Measurements from ENCODE around the gene SCN4A. TPM values are rescaled to one million over a fixed set of nuclear protein-coding genes. Genes with fewer than 3 reads are reported as not detected.
"Not testable (repeated sequence)": the region's sequence is repeated elsewhere in the genome, so short reads cannot be mapped to it uniquely, and the experiment has no call there.

Gene SCN4A
- total RNA-seq, 1 donor from 2014 or later, result 1.3 TPM

DNA sequence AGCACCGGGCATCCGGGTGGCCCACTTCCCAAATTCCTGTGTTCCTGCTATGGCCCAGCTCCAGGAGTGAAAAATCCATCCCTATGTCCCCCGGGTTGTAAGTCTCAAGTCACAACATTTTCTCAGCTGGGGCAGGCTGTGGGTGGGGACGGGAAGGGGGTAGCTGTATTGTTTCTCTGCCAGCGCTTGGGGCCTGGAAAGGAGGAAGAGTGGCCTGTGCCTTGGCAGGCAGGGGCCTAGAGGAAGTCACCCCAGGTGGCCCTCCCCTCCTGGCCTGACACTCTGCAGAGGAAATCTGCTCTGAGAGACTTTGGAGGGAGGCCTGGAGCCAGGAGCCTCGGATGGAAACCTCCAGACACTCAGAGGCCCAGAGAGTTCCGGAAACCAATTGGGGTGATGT, 10.6 kb upstream of the SCN4A start:
- TF ChIP-seq, protein P1, sequence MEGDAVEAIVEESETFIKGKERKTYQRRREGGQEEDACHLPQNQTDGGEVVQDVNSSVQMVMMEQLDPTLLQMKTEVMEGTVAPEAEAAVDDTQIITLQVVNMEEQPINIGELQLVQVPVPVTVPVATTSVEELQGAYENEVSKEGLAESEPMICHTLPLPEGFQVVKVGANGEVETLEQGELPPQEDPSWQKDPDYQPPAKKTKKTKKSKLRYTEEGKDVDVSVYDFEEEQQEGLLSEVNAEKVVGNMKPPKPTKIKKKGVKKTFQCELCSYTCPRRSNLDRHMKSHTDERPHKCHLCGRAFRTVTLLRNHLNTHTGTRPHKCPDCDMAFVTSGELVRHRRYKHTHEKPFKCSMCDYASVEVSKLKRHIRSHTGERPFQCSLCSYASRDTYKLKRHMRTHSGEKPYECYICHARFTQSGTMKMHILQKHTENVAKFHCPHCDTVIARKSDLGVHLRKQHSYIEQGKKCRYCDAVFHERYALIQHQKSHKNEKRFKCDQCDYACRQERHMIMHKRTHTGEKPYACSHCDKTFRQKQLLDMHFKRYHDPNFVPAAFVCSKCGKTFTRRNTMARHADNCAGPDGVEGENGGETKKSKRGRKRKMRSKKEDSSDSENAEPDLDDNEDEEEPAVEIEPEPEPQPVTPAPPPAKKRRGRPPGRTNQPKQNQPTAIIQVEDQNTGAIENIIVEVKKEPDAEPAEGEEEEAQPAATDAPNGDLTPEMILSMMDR (IDR thresholded peaks at IDR 0.05), result no peak
- Histone ChIP-seq H3K27me3 (no peaks in the 10 kb centered on the region), H3K36me3 (no peaks in the 10 kb centered on the region), H3K4me1 (peaks cover 20 to 33% of the 10 kb centered on the region in 2 donors), H3K4me3 (no peak overlapping the region), H3K27ac (peak overlapping the region; percentile 58 to 69), H3K9me3 (peaks cover 0 to 5% of the 10 kb centered on the region in 2 donors)
- no peak for DNase-seq (ENCODE audit: low spot score in 2 of 2)
- intact Hi-C loops (cut with DNase I), result no loop called here

DNA sequence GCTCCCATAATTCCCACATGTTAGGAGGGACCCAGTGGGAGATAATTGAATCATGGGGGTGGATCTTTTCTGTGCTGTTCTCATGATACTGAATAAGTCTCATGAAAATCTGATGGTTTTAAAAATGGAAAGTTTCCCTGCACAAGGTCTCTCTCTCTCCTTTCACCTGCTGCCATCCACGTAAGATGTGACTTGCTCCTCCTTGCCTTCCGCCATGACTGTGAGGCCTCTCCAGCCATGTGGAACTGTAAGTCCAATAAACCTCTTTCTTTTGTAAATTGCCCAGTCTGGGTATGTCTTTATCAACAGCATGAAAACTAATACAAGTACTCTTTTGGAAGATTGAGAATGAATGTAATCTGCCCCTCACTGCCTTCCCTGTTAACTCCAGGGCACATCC, 9.9 kb upstream of the SCN4A start:
- DNase-seq (ENCODE audit: low spot score in 2 of 2); H3K36me3 ChIP-seq; intact Hi-C loops (cut with DNase I); H3K27me3 ChIP-seq; H3K4me3 ChIP-seq; H3K9me3 ChIP-seq: not testable (repeated sequence)
- Histone ChIP-seq H3K27ac (peak overlapping the region; percentile 58 to 69), H3K4me1 (peaks cover 20 to 33% of the 10 kb centered on the region in 2 donors)

DNA sequence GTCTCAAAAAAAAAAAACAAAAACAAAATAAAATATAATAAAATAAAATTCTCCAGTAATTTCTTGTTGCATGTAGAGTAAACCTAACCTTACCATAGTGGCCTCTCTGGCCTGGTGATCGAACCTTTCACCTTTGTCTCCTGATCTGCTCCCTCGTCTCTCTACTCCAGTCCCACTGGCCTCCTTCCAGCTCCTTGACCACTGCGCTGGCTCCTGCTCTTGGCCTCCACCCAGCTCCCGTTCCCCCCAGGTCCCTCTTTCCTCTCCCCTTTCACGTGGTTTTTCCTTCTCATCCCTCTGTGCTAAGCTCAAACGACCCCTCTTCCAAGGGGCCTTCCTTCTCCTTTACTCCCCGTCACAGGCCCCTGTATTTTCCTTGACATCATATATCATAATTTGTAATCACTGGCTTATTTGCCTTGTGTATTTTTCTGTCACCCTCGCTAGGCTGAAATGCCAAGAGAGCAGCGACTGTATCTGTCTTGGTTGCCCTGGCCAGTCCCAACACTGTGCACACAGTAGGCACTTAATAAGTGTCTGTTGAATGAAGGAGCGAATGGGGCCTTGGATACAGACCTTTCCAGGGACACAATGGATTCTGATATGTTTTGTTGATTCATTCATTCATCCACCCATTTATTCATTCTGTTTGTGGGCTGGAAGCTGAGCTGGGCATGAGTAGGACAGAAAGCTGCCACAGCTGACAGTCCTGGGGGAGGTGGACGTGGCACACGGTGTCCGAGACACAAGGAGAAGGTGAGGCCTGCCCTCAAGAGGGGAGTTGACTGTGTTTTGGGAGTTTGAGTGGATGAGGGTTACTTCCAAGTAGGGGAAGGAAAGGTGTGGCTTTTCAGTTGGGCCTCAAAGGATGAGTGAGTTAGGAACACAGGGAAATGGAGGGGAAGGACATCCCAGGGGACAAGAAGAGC, 5.8 kb upstream of the SCN4A start:
- H3K4me3 ChIP-seq, result no peak overlapping the region
- intact Hi-C loops (cut with DNase I), result no loop called here
- TF ChIP-seq, protein P1 (IDR thresholded peaks at IDR 0.05), result no peak
- DNase-seq (ENCODE audit: low spot score in 2 of 2), result no peak
- no peaks in the 10 kb centered on the region for H3K36me3 ChIP-seq
- peaks cover 0 to 5% of the 10 kb centered on the region in 2 donors for H3K9me3 ChIP-seq
- H3K4me1 ChIP-seq, result peaks cover 4 to 7% of the 10 kb centered on the region in 2 donors
- no peaks in the 10 kb centered on the region for H3K27me3 ChIP-seq
- no peak overlapping the region for H3K27ac ChIP-seq

- intact Hi-C loops (cut with DNase I), result no loop called here
- no peak overlapping the region for H3K27ac ChIP-seq
- H3K4me1 ChIP-seq, result no peaks in the 10 kb centered on the region
- no peaks in the 10 kb centered on the region for H3K36me3 ChIP-seq
- no peak overlapping the region for H3K4me3 ChIP-seq
- H3K27me3 ChIP-seq, result no peaks in the 10 kb centered on the region
- DNase-seq (ENCODE audit: low spot score in 2 of 2), result no peak
- TF ChIP-seq, protein P1 (IDR thresholded peaks at IDR 0.05), result no peak
- peaks cover 0 to under 1% of the 10 kb centered on the region in 2 donors for H3K9me3 ChIP-seq
Observed at GRCh38 chr17:63976702-63977101, 4.0 kb upstream of the SCN4A start.

DNA sequence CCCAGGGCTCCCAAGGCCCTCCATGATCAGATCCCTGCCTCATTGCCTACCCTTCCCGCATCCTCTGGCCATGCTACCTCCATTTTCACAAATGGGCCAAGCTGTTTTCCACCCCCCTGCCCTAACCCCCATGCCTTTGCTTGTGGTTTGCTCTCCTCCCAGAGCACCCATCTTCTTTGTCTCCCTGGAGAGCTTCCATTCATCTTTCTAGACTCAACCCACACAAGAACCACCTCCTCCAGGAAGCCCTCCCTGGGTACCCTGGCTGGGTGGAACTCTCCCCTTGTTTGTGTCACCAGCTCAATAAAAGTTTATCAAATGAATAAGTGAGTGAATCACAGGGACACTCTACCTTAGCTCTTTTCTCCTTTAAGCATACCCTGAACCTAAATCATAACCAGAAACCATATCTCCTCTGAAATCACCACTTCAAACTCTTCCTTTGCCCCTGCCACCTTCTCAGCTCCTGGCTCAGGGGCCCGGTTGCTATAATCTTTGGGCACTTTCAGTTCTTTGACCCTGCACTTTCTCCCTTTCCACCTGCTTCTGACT, 2.9 kb upstream of the SCN4A start:
- intact Hi-C loops (cut with DNase I), result no loop called here

More for the DNA sequence above, 2.9 kb upstream of the SCN4A start:
- Histone ChIP-seq H3K27me3 (no peaks in the 10 kb centered on the region), H3K36me3 (no peaks in the 10 kb centered on the region), H3K4me1 (no peaks in the 10 kb centered on the region), H3K4me3 (no peak overlapping the region), H3K9me3 (no peaks in the 10 kb centered on the region), H3K27ac (no peak overlapping the region)
- TF ChIP-seq, protein P1 (IDR thresholded peaks at IDR 0.05), result no peak
- DNase-seq (ENCODE audit: low spot score in 2 of 2), result no peak

Data from ascending aorta (tissue), 2 donors.